Fibroblast of skin of abdomen (primary cell): ENCODE results near the gene FAM83F.
"Not testable (repeated sequence)": the region's sequence is repeated elsewhere in the genome, so short reads cannot be mapped to it uniquely, and the experiment has no call there.

Experiments
- DNase-seq: peaks from one replicate; pipeline ENCODE4 v3.0.0-alpha.2; 2013

Gene FAM83F

DNA sequence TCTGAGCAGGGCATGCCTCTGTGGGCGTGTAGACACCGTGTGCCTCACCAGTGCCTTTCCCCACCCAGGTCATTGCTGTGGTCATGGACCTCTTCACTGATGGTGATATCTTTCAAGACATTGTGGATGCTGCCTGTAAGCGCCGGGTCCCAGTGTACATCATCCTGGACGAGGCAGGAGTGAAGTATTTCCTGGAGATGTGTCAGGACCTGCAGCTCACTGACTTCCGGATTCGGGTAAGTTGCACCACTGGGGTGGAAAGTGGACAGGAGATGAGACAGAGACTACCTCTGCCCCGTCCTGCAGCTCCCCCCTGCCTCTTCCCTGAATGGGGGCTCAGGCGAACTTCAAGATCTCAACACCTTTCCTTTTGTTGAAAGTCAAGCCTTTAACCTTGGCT lies 24.3 kb downstream of the FAM83F start:
- no peak for DNase-seq

DNA sequence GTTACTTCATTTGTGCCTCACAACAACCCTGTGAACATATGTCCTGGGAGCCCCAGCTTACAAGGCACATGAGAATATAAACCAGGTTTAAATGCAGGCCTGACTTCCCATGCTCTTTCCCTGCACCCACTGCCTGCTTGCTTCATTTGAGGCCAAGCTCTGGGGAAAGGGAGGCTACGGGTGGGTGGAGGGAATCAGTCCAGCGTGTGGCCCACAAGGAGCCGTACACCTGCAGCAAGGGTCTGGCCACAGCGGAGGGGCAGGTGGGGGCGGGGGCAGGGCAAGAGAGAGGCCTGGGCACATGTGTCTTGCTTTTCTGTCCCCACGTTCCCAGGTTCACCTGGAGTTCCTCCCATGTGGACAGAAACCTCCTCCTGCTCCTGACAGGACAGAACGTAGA lies 26.2 kb downstream of the FAM83F start:
- DNase-seq, result no peak

DNA sequence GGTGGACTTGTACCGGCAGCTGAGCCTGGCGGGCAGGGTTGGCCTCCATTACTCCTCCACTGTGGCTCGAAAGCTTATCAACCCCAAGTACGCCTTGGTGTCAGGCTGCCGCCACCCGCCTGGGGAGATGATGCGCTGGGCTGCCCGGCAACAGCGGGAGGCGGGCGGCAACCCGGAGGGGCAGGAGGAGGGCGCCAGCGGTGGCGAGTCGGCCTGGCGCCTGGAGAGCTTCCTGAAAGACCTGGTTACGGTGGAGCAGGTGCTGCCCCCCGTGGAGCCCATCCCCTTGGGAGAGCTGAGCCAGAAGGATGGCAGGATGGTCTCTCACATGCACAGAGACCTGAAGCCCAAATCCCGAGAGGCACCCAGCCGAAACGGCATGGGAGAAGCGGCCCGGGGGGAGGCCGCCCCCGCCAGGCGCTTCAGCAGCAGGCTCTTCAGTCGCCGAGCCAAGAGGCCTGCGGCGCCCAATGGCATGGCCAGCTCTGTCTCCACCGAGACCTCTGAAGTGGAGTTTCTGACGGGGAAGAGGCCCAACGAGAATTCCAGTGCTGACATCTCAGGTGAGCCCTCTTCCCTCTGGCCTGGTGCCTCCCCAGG lies 26.7 kb downstream of the FAM83F start:
- DNase-seq, result no peak

DNA sequence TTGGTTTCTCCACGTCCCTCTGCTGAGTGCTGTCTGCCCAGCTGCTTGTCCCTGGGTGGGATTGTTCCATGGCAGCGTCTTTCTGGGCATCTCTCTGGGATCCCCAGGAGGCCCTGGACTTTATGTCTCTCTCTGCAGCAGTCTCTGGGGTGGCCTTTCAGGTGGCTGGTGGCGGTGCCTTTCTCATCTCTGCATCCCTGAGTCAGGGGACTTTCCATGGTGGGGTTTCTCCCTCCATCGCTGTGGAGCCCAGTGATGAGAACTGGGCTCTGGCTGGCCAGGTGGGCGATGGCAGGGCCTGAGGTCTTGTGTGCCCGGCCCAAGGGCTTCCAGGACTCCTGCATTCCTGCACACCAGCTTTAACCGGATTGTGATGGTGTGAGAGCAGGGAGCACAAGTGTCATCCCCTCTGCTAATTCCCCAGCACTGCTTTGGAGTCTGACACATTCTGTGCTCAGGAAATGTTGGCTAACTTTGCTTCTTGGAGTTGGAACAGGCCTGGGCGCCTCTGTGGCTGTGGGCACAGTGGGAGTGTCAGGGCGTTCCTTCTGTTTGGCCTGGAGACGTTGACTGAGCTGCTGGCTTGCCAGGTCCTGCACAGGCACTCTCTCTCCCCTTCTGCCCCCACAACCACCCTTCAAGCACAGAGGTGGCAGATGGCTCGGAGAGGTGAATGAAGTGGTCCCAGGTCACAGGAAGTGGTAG lies 27.9 kb downstream of the FAM83F start:
- no peak for DNase-seq

DNA sequence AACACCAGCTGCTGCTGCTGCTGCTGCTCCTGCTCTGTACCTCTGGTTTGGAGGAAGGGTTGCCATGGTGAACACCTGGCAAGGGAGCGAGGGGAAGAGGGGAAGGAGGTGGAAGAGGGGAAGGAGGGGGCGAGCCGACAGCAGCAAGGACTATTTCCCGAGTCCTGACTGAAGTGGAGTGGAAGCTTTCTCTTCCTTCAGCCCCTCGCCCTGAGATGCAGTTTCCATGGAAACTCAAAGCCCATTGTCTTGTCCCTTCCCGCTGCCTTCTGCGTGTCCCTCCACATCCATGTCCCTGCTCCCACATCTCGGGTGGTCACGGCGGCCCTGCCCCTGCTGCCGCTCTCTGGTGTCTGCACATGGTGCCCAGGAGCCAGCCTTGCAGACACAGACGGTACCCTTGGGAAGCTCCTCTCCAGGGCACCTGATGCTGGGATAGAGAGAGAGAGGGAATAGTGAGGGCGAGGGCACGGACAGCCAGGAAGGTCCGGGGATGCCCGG lies 28.6 kb downstream of the FAM83F start:
- DNase-seq, result no peak

DNA sequence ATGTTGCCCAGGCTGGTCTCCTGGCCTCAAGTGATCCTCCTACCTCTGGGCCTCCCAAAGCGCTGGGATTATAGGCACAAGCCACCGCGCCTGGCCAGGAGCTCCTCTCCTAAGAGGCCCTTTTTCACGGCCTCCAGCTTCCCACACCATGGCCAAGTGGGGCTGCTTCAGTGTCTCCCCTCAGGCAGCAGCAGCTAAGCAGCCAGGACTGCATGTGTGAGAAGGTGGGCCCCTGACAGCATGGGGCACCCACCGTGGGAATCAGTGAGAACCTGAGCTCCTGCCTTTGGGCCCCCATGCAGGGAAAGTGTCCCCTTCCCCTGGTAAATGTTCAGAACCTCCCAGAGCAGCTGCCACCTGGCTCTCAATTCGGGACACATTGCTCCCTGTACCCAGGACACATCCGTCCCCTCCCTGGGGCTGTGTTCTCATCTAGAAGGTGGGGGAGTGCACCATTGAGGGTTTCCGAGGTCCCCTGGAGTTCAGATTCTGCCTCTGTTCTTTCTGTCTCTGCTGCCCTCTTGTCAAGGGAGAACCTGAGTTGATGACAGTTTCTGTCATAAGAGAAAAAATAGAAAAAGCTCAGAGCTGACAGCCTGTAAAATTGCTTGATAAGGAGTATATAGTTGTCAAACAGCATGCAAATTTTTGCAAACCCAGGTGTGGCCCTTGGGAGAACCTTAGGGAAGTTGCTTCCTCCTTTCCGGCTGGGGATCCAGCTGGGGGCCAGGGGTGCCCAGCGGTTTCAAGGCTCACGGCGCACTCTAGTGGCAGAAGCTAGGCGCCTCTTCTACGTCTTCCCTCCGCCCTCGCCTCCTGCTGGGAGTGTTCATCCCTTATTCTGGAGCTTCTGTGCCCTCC lies 29.7 kb downstream of the FAM83F start:
- peak; percentile 59 for DNase-seq

DNA sequence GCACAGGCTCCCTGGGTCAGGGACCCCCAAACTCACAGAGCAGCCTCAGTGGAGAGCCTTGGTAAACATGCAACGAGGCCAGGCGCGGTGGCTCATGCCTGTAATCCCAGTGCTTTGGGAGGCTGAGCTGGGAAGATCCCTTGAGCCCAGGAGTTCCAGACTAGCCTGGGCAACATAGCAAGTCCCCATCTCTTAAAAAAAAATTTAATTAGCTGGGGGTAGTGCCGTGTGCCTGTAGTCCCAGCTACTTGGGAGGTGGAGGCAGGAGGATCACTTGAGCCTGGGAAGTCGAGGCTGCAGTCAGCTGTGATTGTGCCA lies 30.3 kb downstream of the FAM83F start:
- not testable (repeated sequence) for DNase-seq

DNA sequence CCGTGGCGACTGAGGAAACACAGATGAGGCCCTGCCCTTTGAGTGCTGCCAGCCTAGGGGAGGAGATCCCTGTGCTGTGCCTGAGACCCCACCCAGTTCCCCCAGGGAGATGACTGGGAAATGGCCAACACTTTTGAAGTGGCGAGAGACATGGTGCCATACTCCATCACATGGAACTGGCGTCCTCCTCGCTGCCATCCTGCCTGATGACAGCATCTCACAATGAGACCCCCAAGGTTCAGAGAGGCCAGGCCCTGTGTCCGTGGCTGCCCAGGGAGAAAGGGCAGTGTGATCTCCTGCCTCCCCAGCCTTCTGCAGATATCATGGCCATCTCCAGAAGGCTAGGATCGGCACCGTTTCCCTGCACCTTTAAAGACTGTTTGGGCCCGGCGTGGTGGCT lies 31.1 kb downstream of the FAM83F start:
- no peak for DNase-seq

DNA sequence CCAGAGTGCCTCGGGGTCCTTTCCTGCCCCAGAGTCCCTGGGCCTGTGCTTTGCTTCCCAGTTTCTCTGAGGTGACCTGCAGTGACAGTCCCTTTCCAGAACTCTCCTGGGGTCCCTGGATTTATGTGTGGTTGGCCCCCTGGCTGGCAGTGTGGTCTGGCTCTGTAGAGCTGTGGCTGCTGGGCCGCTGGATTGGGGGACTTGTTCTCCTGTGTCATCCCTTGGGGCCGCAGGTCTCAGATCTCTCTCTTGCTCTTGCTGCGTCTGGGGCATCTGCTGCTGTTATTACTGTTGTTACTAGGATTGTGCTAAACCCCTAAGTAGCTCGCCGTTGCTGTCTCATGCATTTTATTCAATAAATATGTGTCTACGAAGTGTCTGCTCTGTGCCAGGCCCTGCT lies 31.9 kb downstream of the FAM83F start:
- no peak for DNase-seq

DNA sequence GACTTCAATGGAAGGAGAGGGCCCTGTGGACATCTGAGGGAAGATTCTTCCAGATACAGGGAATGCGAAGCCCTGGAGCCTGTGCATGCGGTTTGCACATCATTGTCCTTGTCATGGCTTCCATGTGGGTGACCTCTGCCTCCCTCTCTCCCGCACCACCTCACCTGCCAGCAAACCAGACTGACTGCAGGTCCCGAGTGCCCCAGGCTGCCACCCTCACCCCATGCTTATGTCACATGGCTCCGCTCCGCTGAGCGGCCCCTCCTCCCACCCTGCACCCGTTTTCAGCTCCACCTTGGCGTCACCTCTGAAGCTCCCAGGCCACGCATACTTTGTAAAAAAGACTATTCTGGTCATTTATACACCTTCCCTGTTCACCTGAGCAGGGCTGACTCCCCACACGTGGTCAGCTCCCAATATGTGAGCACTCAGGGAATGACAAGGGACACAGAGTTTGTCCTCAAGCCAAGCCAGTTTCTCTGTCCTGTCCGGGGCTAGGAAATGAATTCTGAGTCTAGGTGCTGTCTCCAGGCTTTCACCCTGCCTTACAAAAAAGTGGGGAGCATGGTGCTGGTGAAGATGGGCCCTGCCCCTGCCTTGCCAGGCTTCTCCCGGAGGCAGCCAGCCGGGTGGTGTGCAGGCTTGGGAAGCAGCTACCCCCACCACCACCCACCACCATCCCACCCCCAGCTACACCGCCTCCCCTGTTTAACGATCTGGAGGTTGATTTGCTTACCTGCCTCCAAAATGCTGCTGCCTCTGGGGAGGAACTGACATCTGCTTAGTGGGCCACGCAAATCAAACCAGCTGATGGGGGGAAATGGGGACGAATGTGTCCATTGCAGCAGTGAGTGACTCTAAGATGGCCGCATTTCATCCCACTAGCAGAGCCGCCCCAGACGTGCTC lies 32.7 kb downstream of the FAM83F start:
- no peak for DNase-seq

DNA sequence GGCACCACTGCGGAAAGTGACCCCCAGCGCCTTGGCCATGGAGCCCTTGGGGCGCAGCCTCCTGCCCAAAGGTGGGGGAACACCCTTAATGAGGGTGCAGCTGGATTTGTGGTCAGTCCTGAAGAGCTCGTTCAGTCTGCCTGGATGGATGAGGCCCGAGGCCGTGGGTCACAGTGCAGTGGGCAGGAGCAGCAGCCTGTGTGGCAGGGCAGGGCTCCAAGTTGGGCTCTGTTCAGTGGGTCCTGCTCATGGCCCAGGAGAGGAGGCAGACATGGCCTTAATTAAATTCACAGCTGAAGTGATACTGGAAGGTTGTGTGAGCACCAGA lies 33.3 kb downstream of the FAM83F start:
- DNase-seq, result no peak

DNA sequence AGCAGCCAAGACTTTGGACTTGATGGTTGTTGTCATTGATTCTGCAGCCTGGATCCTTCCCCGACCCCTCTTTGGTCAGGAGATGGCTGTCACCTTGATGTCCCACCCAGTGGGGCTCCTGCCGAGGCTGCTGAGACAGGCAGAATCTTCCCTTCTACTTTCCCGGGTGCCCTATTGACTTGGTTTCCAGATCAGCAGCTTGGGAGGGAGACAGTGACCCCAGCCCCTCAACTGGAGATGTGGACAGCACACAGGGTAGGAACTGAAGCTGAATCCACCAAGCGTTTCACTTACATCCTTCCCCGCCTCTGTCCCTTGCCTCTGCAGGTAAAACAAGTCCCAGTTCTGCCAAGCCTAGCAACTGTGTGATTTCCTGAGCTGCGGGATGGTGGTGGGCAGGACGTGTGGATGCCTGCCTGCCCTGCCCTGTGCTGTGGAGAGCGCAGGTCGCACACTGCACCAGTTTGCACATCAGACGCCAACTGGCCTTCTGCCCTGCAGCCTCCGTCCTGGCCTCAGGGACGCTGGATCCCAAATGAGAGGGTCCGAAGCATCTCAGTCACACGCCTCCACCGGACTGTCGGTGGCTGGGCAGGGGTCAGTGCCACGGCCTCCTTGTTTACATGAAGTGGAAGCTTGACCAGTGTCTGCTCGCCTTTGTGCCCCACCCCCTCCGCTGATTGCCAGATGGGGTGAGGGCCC lies 34.6 kb downstream of the FAM83F start:
- no peak for DNase-seq

DNA sequence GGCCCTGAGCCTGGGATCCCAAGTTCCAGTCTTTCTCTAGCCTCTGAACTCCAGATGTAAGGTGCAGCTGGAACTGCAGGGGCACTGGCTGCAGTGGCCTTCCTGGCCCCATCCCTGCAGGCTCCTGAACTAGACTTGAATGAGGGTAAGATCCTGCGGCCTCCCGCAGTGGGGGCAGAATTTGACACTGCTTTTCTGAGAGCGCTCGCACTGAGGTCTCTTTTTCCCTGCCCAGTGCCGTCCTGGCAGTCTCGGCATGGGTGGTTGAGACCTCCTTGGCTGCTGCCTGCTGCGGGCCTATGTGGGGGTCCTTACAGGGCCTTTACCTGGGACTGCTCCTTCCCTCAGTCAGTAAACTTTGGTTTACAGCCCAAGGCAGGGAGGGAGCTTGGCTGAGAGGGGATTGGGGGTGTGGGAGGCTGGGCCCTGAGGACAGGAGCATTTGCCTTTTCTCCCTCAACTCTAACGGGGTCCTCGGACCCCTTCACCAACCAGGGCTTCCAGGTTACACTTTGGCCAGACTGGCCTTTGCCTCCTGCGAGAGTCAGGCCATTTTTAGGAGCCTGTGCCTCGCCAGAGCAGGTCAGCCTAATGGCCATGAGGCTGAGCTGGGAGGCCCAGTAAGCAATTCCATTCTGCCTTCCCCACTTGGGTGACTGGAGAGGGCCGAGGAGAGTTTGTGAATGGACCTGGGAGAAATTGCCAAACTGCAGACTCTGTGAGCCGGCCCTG lies 35.4 kb downstream of the FAM83F start:
- DNase-seq, result no peak

DNA sequence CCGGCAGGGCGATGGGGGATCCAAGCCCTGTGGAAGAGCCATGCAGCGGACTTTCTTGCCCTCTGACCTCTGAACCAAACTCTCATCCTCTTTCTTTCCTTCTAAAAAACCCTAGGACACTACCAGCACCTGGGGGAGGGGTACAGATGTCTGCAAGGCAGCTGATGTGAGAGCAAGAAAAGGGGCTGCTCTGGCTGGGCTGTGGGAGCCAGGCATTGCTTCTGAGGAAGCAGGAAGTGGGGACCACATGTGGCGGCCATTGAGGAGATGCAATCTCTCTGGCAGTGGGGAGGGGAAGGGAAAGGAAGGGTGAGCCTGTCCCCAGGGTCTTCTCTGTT lies 36.0 kb downstream of the FAM83F start:
- DNase-seq, result no peak

DNA sequence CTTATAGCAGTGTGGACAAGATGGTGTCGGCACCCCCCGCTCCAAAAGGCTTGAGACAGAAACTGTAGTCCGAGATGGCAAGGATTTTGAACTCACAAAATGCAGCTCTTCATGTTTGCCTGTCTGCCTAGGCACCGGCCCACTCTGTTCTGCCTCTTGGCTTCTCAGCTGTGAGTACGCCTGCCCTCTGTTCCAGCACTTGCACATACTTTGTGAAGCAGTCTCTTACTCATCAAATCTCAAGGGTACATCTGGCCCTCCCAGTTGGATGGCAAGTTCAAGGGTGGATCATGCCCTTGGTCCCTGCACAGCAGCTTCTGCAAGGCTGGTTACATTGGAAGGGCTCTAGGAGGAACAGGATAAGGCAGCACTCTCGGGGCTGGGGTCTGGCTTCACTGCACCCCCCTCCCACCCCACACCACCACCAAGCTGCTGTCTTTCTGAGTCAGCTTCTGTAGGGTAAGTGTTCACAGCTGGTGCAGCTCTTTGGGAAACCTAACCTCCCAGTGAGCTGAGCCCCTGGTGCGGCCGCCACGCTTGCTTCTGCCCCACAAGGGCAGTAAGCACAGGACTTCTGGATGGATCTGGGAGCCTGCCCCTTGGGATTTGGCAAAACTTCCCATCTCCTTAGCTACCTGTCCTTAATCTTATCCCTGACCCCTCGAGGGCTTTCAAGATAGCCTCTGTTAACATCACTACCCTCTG lies 37.2 kb downstream of the FAM83F start:
- DNase-seq, result no peak

DNA sequence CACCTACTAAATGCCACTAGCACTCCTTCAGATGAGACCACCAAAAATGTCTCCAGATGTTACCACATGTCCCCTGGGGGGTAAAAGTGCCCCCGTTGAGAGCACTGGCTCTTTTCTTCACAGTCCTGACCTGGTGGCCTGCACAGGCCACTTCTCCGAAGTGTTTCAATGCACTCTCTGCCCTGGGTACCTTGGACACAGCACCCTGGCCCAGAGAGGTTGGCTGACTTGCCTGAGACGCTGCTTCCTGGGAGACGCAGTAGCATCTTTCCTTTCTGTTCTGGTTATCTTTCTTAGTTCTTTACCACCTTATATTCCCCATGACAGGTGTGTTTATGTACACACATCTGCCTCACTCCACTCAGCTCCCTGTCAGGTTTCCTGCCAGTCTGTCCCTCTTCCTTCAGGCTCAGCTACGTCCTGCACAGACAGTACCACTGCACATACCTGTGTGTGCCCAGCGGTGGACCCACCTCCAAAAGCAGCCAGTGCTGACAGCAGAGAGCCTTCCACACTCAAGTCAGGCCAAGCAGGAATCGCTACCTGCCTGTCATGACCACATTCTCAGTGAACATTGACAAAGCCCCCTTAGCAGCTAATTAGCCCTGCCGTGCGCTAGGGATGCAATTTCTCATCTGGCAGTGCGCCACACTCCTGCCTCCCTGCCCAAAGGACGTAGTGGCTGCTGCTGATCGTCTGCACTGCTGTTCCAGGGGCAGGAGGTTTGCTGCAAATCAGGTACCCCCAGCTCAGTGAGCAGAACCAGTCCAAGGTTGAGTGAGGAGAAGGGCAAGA lies 39.0 kb downstream of the FAM83F start:
- no peak for DNase-seq

DNA sequence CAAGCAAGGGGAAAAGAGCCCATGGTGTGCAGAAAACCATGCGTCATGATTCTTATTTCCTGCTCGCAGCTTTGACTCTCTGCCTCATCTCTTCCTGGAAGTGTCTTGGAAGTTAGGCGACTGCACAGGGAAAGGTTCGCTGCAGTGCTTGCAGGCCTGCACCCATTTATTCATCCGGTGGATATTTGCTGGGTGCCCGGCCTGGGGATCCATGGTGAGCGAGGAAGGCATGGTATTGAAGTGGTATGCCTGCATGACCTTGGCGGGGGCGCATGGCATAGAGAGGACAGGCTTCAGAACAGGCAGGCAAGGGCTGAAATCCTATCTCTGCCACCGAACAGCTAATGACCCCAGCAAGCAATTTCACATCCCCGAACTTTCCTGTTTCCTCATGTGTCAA lies 40.6 kb downstream of the FAM83F start:
- no peak for DNase-seq

DNA sequence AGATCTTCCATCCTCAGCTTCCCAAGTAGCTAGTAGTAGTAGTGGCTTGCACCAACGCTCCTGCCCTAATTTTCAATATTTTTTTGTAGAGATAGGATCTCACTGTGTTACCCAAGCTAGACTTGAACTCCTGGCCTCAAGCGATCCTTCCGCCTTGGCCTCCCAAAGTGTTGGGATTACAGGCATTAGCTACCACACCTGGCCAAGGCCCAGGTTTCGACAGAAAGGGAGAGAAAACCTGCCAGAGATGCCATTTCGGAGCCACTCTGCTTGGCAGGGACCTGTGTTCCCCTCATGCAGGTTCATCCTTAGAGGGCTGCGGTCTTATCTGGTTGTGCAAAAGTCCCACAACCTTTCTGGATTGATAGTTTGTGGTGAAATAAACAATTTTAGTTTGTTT lies 41.4 kb downstream of the FAM83F start:
- no peak for DNase-seq

DNA sequence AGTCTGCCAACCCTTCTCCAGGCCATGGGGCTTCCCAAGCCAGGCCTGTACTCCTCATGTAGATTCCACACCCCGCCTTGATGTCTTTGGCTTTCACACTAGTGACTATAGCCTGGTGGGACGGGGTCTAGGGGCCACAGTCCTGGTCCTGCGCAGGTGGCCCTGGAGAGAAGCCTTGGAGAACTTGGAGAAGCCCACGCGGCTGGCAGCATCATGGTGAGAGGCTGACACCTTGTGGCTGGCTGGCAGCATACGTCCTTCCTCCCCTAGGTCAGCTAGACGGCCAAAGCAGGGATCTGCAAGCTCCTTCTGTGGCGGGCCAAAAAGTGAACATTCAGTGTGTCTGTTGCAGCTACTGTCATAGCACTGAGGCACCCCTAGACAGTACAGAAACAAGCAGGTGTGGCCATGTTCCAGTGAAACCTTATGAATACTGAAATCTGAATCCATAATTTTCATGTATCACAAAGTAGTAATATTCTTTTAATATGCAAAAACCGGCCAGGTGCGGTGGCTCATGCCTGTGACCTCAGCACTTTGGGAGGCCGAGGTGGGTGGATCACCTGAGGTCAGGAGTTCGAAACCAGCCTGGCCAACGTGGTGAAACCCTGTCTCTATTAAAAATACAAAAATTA lies 42.0 kb downstream of the FAM83F start:
- peak; percentile 65 for DNase-seq

DNA sequence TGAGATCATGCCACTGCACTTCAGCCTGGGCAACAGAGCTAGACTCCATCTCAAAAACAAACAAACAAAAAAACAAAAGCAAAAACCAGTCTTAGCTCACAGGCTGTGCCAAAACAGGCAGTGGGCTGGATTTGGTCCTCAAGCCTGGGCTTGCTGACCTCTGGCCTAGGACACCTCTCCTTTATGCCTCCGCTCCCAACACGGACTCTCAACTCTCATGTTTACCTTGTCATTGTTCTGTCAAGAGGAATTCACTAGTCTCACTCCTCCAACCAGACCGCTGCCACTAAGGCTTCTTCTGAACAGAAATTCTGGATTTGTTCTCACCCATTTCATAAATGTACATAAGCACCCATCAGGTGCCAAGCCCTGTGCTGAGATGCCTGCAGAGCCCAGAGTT lies 42.6 kb downstream of the FAM83F start:
- DNase-seq, result no peak
